Mesothelial cell of epicardium (in vitro differentiated cells): ENCODE data around the gene SLC35F2. TPM values are rescaled to one million over a fixed set of nuclear protein-coding genes. Genes with fewer than 3 reads are reported as not detected.
"Not testable (repeated sequence)": the region's sequence is repeated elsewhere in the genome, so short reads cannot be mapped to it uniquely, and the experiment has no call there.

ENCODE experiments used
- DNase-seq, 2 experiments: peaks; one replicate each; pipeline ENCODE4 v3.0.0; 2021; ENCODE audit warnings: low spot score in 2 of 2; ENCODE audit not compliant: unreplicated experiment in 2 of 2
- H3K27ac Mint-ChIP-seq: 2 replicates; pipeline ENCODE4 v1.8.0; 2021; ENCODE audit warnings: mixed read lengths
- H3K27me3 Mint-ChIP-seq: 2 replicates; pipeline ENCODE4 v1.8.0; 2021; ENCODE audit warnings: low read depth, mixed read lengths
- H3K36me3 Mint-ChIP-seq: 2 replicates; pipeline ENCODE4 v1.8.0; 2021; ENCODE audit warnings: mixed read lengths
- H3K4me1 Mint-ChIP-seq: 2 replicates; pipeline ENCODE4 v1.8.0; 2021; ENCODE audit warnings: mixed read lengths
- H3K4me3 Mint-ChIP-seq: 2 replicates; pipeline ENCODE4 v1.8.0; 2021; ENCODE audit warnings: mild to moderate bottlenecking, moderate library complexity, mixed read lengths
- H3K9me3 Mint-ChIP-seq: 2 replicates; pipeline ENCODE4 v1.8.0; 2021; ENCODE audit warnings: mixed read lengths
- total RNA-seq: library from RNA; stranded (reverse); gene quantifications from 3 replicates; pipeline ENCODE4 v1.2.1, GENCODE V29; 2021
- TF ChIP-seq, protein P1 (sequence below): fragments of 200-600 bp; sonication (generic); IDR thresholded peaks from one replicate; pipeline ENCODE4 v1.5.0; 2021; ENCODE audit warnings: antibody characterized with exemption; ENCODE audit not compliant: unreplicated experiment

The SLC35F2 gene
- total RNA-seq, 1 donor from 2014 or later, result 12.7 TPM

DNA sequence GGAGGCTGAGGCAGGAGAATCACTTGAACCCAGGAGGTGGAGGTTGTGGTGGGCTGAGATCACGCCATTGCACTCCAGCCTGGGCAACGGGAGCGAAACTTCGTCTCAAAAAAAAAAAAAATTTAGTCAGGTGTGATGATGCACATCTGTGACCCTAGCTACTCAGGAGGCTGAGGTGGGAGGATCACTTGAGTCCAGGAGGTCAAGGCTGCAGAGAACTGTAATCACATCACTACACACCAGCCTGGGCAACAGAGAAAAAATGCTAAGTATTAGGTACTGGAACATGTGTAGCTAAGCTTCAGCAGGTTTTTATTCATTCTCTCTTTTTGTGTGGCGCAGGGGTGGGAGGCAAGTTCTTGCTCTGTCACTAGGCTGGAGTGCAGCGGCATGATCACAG, 82.5 kb downstream of the SLC35F2 start:
- H3K36me3 Mint-ChIP-seq, result no peaks in the 10 kb centered on the region
- no peak for DNase-seq
- H3K4me1 Mint-ChIP-seq, result peaks cover 22% of the 10 kb centered on the region
- H3K4me3 Mint-ChIP-seq, result no peak overlapping the region
- TF ChIP-seq, protein P1, sequence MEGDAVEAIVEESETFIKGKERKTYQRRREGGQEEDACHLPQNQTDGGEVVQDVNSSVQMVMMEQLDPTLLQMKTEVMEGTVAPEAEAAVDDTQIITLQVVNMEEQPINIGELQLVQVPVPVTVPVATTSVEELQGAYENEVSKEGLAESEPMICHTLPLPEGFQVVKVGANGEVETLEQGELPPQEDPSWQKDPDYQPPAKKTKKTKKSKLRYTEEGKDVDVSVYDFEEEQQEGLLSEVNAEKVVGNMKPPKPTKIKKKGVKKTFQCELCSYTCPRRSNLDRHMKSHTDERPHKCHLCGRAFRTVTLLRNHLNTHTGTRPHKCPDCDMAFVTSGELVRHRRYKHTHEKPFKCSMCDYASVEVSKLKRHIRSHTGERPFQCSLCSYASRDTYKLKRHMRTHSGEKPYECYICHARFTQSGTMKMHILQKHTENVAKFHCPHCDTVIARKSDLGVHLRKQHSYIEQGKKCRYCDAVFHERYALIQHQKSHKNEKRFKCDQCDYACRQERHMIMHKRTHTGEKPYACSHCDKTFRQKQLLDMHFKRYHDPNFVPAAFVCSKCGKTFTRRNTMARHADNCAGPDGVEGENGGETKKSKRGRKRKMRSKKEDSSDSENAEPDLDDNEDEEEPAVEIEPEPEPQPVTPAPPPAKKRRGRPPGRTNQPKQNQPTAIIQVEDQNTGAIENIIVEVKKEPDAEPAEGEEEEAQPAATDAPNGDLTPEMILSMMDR, result no peak
- H3K27me3 Mint-ChIP-seq, result peaks cover 3% of the 10 kb centered on the region
- H3K9me3 Mint-ChIP-seq, result peaks cover 12% of the 10 kb centered on the region
- no peak overlapping the region for H3K27ac Mint-ChIP-seq

DNA sequence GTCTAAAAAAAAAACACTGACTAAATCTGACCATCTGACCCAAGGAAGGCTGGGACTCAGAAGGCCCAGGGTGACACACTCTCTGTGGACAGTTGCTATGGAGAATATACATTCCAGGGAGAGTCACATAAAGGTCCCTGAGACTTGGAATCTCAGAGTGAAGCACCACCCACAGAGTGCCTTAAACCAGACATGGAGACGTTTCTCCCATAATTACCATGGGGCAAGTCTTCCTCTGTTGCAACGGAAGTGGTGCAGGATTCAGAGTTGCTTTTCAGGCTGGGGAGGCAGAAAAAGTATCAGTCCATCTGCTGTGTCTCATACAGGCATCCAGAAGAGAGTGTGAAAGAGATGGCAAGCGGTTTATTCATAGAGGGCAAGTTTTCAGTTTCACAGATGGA, 88.0 kb downstream of the SLC35F2 start:
- Mint-ChIP-seq H3K36me3 (no peaks in the 10 kb centered on the region), H3K27me3 (peaks cover 5% of the 10 kb centered on the region), H3K9me3 (peaks cover 2% of the 10 kb centered on the region), H3K4me1 (peaks cover 6% of the 10 kb centered on the region), H3K4me3 (no peak overlapping the region), H3K27ac (no peak overlapping the region)
- TF ChIP-seq, protein P1, result no peak
- no peak for DNase-seq

DNA sequence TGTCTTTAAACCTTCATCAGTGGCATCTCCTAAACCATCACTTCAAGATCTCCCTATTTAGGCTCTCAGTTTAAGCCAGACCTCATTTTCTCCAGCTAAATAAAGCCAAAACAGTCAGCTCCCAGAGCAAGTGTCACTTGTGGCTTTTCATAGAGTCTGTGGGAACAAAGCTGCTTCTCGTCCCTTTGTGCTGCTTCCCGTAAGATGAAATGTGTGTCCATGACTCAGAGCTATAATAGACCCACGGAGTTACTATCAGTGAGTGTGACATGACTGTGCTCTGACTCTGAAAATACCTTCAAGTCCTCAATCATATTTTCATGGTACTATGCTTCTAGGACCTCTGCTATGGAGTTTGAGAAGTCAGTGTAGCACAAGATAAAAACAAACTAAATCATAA, 89.4 kb downstream of the SLC35F2 start:
- no peaks in the 10 kb centered on the region for H3K36me3 Mint-ChIP-seq
- H3K27ac Mint-ChIP-seq, result no peak overlapping the region
- H3K9me3 Mint-ChIP-seq, result peaks cover 16% of the 10 kb centered on the region
- TF ChIP-seq, protein P1, result no peak
- DNase-seq, result no peak
- H3K4me1 Mint-ChIP-seq, result peaks cover 6% of the 10 kb centered on the region
- no peak overlapping the region for H3K4me3 Mint-ChIP-seq
- H3K27me3 Mint-ChIP-seq, result peaks cover 11% of the 10 kb centered on the region

DNA sequence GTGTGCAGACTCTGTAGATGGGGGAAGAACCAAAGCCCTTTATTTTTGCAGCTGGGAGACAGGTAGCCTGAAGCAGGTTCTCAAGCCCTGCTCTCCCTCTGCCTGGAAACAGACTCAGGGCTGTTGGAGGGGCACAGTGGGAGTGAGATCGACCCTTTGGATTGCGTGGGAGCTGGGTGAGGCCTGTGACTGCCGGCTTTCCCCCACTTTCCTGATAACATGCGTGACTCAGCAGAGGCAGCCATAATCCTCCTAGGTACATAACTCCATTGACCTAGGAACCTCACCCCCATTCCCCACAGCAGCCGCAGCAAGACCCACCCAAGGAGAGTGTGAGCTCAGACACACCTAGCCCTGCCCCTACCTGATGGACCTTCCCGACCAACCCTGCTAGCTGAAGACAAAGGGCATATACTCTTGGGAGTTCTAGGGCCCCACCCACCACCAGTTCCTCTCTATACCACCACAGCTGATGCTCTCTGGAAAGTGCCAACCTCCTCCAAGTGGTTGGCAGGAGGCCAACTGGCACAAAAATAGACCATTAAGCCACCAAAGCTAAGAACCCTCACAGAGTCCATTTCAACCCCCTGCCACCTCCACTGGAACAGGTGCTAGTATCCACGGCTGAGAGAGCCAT, 99.8 kb downstream of the SLC35F2 start:
- not testable (repeated sequence) for H3K36me3 Mint-ChIP-seq, H3K4me3 Mint-ChIP-seq, H3K4me1 Mint-ChIP-seq, H3K27me3 Mint-ChIP-seq, H3K27ac Mint-ChIP-seq, DNase-seq
- H3K9me3 Mint-ChIP-seq, result peaks cover 27% of the 10 kb centered on the region

DNA sequence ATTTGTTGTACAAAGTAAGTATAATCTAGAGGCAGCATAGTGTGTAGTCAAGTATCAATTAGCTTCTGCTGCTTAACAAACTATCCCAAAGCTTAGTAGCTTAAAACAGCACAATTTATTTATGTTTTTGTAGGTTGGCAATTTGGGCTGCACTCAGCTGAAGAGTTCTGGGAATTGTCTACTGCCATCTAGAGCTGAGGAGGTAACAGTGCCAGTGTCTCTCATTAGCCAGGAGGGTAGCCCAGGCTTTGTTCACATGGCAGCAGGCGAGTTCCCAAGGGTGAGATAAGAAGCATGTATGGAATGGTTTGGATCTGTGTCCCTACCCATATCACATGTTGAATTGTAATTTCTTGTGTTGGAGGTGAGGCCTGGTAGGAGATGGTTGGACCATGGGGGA, 100.9 kb downstream of the SLC35F2 start:
- no peak for DNase-seq
- Mint-ChIP-seq H3K27me3 (no peaks in the 10 kb centered on the region), H3K36me3 (no peaks in the 10 kb centered on the region), H3K27ac (no peak overlapping the region), H3K4me1 (no peaks in the 10 kb centered on the region), H3K9me3 (peaks cover 21% of the 10 kb centered on the region), H3K4me3 (no peak overlapping the region)
- TF ChIP-seq, protein P1, result no peak

DNA sequence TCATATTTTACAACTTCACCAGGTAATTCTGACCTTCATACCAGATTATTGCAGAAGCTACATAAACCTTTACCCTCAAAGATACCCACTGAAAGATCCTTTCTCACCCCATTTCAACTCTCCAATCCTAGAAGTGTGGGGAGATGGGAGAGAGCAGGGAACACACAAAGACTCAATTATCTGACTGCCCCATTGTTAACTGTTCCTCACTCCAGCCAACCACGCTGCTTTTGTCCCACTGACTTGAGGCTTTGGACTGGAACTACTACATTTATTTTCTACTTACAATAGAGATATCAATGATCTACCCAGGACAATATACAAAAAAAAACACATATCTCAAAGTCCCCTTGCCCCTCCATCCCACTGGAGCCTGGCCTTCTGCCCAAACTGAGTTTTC, 102.0 kb downstream of the SLC35F2 start:
- no peaks in the 10 kb centered on the region for H3K4me1 Mint-ChIP-seq
- no peaks in the 10 kb centered on the region for H3K36me3 Mint-ChIP-seq
- no peaks in the 10 kb centered on the region for H3K27me3 Mint-ChIP-seq
- TF ChIP-seq, protein P1, result no peak
- no peak overlapping the region for H3K27ac Mint-ChIP-seq
- peaks cover 21% of the 10 kb centered on the region for H3K9me3 Mint-ChIP-seq
- DNase-seq, result no peak
- H3K4me3 Mint-ChIP-seq, result no peak overlapping the region
